LNCAP (cell line): Measurements from ENCODE around the gene CLIC5.

Experiments
- CTCF ChIP-seq: fragments of 450-650 bp; IDR thresholded peaks from 2 replicates; pipeline ENCODE4 v1.5.1; 2017; ENCODE audit warnings: mild to moderate bottlenecking

Gene CLIC5

GRCh38 chr6:45949256-45949655, 66.4 kb downstream of the CLIC5 start:
- TF ChIP-seq CTCF = no peak

- TF ChIP-seq CTCF = no peak
Observed at GRCh38 chr6:45947807-45948206, 67.9 kb downstream of the CLIC5 start.

GRCh38 chr6:45946887-45947286, 68.8 kb downstream of the CLIC5 start:
- TF ChIP-seq CTCF = no peak

GRCh38 chr6:45946352-45946751, 69.3 kb downstream of the CLIC5 start:
- no peak for TF ChIP-seq CTCF

- no peak for TF ChIP-seq CTCF
Observed at GRCh38 chr6:45942953-45943352, 72.7 kb downstream of the CLIC5 start.

- TF ChIP-seq CTCF = no peak
Observed at GRCh38 chr6:45933855-45934254, 81.8 kb downstream of the CLIC5 start.

GRCh38 chr6:45931232-45931631, 84.4 kb downstream of the CLIC5 start:
- TF ChIP-seq CTCF = no peak

GRCh38 chr6:45930420-45931040, 85.1 kb downstream of the CLIC5 start:
- TF ChIP-seq CTCF = peak; percentile 94
